ENCODE results near the gene CREBRF.
"Not testable (repeated sequence)": the region's sequence is repeated elsewhere in the genome, so short reads cannot be mapped to it uniquely, and the experiment has no call there.

The CREBRF gene

GRCh38 chr5:173099461-173099860 is 43.3 kb downstream of the CREBRF start:
- TF ChIP-seq CTCF (IDR thresholded peaks at IDR 0.05; ENCODE audit: insufficient read depth, missing control alignments) = no peak

GRCh38 chr5:173101245-173101644 is 45.1 kb downstream of the CREBRF start:
- DNase-seq (ENCODE audit: insufficient read length, low spot score) (no peak), FAIRE-seq (no peak)
- TF ChIP-seq CTCF (IDR thresholded peaks at IDR 0.05; ENCODE audit: insufficient read depth, missing control alignments) = no peak

More at GRCh38 chr5:173099461-173099860, 43.3 kb downstream of the CREBRF start:
- FAIRE-seq (no peak), DNase-seq (ENCODE audit: insufficient read length, low spot score) (no peak)

GRCh38 chr5:173103411-173103810 is 47.3 kb downstream of the CREBRF start:
- no peak for TF ChIP-seq CTCF (IDR thresholded peaks at IDR 0.05; ENCODE audit: insufficient read depth, missing control alignments)
- FAIRE-seq = no peak
- no peak for DNase-seq (ENCODE audit: insufficient read length, low spot score)

DNA sequence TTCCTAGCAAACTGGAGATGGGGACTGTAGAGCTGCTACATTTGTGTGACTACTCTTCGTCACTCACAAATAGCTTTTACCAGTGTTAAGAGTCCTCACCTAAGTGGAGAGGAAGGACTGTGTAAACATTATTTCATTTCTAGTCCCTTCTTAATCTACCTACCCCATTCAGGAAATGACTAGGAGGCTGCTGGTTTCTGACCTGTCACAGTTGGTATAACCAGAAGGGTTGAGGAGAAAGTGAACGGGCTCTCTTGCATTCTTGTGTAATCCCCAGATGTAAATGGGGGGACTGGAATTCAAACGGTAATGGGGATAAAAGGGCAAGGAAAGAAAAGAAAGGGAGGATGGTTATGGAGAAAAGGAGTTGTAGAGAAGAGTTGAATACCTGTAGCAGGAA is 52.8 kb downstream of the CREBRF start:
- TF ChIP-seq CTCF (IDR thresholded peaks at IDR 0.05; ENCODE audit: insufficient read depth, missing control alignments) = no peak
- DNase-seq (ENCODE audit: insufficient read length, low spot score) (no peak), FAIRE-seq (no peak)

DNA sequence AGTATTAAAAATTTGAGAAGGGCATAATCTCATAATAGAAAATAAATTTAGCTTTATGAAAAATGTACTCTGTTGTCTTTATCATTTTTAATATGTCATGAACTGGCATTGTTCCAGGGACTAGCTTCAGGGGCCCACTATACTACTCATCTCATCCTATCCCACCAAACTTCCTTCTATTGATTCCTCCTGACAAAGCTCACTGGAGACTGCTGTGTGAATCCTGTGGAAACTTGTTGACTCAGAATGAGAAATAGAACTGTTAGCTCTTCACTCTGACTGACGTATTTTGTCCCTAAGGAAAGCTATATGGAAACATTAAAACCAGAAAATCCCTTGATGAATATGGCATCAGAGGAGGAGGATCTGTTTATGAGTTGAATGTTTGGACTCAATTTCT is 58.4 kb downstream of the CREBRF start:
- no peak for FAIRE-seq
- DNase-seq (ENCODE audit: insufficient read length, low spot score) = no peak
- no peak for TF ChIP-seq CTCF (IDR thresholded peaks at IDR 0.05; ENCODE audit: insufficient read depth, missing control alignments)

- no peak for FAIRE-seq
- no peak for TF ChIP-seq CTCF (IDR thresholded peaks at IDR 0.05; ENCODE audit: insufficient read depth, missing control alignments)
Measured at GRCh38 chr5:173119719-173120118, 63.6 kb downstream of the CREBRF start.

DNA sequence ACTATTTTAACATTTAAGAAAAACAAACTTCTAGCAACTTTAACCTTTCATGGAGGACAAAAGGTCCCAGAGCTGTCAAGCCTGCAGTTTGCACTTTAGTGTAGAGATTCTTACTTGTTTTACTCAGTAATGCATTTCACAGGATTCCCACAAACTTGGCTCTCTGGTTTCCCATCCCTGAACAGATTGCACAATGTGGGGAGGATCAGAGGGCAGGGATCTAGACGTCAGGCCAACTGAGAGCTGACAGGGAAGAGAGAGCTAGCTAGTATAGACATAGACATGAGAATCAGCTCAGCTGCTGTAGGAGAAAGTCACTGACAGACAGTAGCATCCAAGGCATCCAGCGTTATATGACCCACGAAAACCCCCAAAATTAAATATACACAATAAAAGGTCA is 67.3 kb downstream of the CREBRF start:
- DNase-seq (ENCODE audit: insufficient read length, low spot score) (no peak), FAIRE-seq (no peak)
- TF ChIP-seq CTCF (IDR thresholded peaks at IDR 0.05; ENCODE audit: insufficient read depth, missing control alignments) = no peak

More at GRCh38 chr5:173119719-173120118, 63.6 kb downstream of the CREBRF start:
- DNase-seq (ENCODE audit: insufficient read length, low spot score) = no peak

DNA sequence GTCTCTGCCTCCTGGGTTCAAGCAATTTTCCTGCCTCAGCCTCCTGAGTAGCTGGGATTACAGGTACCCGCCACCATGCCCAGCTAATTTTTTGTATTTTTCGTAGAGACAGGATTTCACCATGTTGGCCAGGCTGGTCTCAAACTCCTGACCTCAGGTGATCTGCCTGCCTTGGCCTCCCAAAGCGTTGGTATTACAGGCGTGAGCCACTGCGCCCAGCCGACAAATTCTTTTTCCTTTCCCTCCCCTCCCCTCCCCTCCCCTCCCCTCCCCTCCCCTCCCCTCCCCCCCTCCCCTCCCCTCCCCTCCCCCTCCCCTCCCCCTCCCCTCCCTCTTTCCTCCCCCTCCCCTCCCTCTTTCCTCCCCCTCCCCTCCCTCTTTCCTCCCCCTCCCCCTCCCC is 76.0 kb downstream of the CREBRF start:
- not testable (repeated sequence) for DNase-seq (ENCODE audit: insufficient read length, low spot score); FAIRE-seq

All from D721Med (cell line).